Upper lobe of left lung (tissue), 6 donors: ENCODE data around the gene FBXO45. TPM values are rescaled to one million over a fixed set of nuclear protein-coding genes. Genes with fewer than 3 reads are reported as not detected.
"Not testable (repeated sequence)": the region's sequence is repeated elsewhere in the genome, so short reads cannot be mapped to it uniquely, and the experiment has no call there.

Source experiments
- ATAC-seq, 2 donors: fragments of 200-7000 bp; cut with Tn5 transposase; one replicate each; pipeline ENCODE4 v1.9.1; 2022; ENCODE audit warnings: mild to moderate bottlenecking in 2 of 2, moderate library complexity in 2 of 2; ENCODE audit not compliant: low FRiP score in 2 of 2
- DNase-seq, 2 donors: peaks; one replicate each; pipeline ENCODE4 v3.0.0-alpha.2; 2019 to 2020
- H3K27ac ChIP-seq, 4 donors: fragments of 200-600 bp; sonication (generic); one replicate each; pipeline ENCODE4 v1.5.1; 2016 to 2019
- H3K27me3 ChIP-seq, 4 donors: fragments of 200-600 bp; sonication (generic); one replicate each; pipeline ENCODE4 v1.5.1; 2017 to 2019
- H3K36me3 ChIP-seq, 4 donors: fragments of 200-600 bp; sonication (generic); one replicate each; pipeline ENCODE4 v1.5.1; 2016 to 2019
- H3K4me1 ChIP-seq, 4 donors: fragments of 200-600 bp; sonication (generic); one replicate each; pipeline ENCODE4 v1.5.1; 2018 to 2019
- H3K4me3 ChIP-seq, 4 donors: fragments of 200-600 bp; sonication (generic); one replicate each; pipeline ENCODE4 v1.5.1; 2017 to 2019; ENCODE audit warnings: mild to moderate bottlenecking in 2 of 4, moderate library complexity in 1 of 4
- H3K9me3 ChIP-seq, 4 donors: fragments of 200-600 bp; sonication (generic); one replicate each; pipeline ENCODE4 v1.5.1; 2018 to 2019
- EP300 ChIP-seq, 4 donors: sonication (generic); formaldehyde crosslinking; IDR thresholded peaks; one replicate each; pipeline ENCODE4 v1.5.1; 2017; ENCODE audit warnings: antibody characterized with exemption in 4 of 4, control low read depth in 2 of 4
- POLR2A ChIP-seq, 4 donors: fragments of 450-650 bp; IDR thresholded peaks; one replicate each; pipeline ENCODE4 v1.5.1; 2016 to 2017; ENCODE audit warnings: antibody characterized with exemption in 4 of 4, mild to moderate bottlenecking in 2 of 4
- POLR2AphosphoS5 ChIP-seq, 2 donors: sonication (generic); formaldehyde crosslinking; IDR thresholded peaks; one replicate each; pipeline ENCODE4 v1.5.1; 2017; ENCODE audit warnings: antibody characterized with exemption in 2 of 2
- WGBS, 2 donors: methylation state at CpG; one replicate each; pipeline ENCODE4 v1.1.5; 2017 to 2018; 5-methylcytosine and 5-hydroxymethylcytosine counted together
- small RNA-seq, 4 donors: library from RNA; depleted of rRNA; stranded (forward); fragments of <200 nt; gene quantifications; one replicate each; pipeline ENCODE3, GENCODE V24; 2016
- total RNA-seq, 6 donors: library from RNA; depleted of rRNA in 4 of 6; stranded (reverse); fragments of >200 nt in 4 of 6; gene quantifications; one replicate each; pipeline versions ENCODE4 v1.1.0 to v1.2.1, GENCODE V29; 2016 to 2021
- TF ChIP-seq, protein P1 (sequence below), 6 experiments: fragments of 450-650 bp in 4 of 6; fragments of 200-600 bp in 2 of 6; sonication (generic) in 2 of 6; IDR thresholded peaks; one replicate each; pipeline ENCODE4 v1.5.1; 2016 to 2019; ENCODE audit warnings: antibody characterized with exemption in 6 of 6
- donor health status: DM: no; HTN: no; CAD: no; lungs with moderate emphysema.
- donor health status: DM: no; HTN: yes; CAD: no; lungs with severe emphysema.

The FBXO45 gene
- total RNA-seq, 6 donors from 2014 or later: 2.2 to 9.6 (median 6.4) TPM

DNA sequence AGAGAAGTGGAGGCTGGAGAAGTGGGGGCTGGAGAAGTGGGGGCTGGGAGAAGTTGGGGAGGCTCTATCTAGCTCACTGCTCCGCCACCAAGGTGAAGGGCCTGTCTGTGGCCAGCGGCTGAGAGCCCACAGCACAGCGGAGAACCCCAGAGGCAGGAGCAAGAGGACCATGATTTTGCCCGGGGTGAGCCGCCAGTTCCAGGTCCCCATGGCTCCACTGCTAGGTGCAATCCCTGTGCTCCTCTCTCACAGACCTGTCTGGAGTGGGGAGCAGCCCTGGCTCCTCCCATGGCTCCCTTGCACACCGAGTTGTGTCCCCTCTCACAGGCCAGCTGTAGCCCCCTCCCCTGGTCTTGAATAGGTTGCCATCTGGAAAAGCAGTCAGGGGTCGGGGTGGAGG lies 66.4 kb downstream of the FBXO45 start:
- WGBS, 2 donors: 73 to 83% methylated on average over 3 to 7 of the region's 7 CpGs
- Histone ChIP-seq H3K9me3 (no peaks in the 10 kb centered on the region), H3K27ac (peak overlapping the region in 2 of 4 donors; percentile 18 to 92), H3K27me3 (no peaks in the 10 kb centered on the region), H3K4me1 (peaks cover 22 to 50% (median 39%) of the 10 kb centered on the region in 4 donors), H3K36me3 (no peaks in the 10 kb centered on the region), H3K4me3 (no peak overlapping the region)
- DNase-seq (no peak), ATAC-seq (no peak)
- TF ChIP-seq POLR2A (IDR thresholded peaks at IDR 0.05) (no peak), POLR2AphosphoS5 (IDR thresholded peaks at IDR 0.05) (no peak), EP300 (IDR thresholded peaks at IDR 0.05) (no peak)
- TF ChIP-seq, protein P1, sequence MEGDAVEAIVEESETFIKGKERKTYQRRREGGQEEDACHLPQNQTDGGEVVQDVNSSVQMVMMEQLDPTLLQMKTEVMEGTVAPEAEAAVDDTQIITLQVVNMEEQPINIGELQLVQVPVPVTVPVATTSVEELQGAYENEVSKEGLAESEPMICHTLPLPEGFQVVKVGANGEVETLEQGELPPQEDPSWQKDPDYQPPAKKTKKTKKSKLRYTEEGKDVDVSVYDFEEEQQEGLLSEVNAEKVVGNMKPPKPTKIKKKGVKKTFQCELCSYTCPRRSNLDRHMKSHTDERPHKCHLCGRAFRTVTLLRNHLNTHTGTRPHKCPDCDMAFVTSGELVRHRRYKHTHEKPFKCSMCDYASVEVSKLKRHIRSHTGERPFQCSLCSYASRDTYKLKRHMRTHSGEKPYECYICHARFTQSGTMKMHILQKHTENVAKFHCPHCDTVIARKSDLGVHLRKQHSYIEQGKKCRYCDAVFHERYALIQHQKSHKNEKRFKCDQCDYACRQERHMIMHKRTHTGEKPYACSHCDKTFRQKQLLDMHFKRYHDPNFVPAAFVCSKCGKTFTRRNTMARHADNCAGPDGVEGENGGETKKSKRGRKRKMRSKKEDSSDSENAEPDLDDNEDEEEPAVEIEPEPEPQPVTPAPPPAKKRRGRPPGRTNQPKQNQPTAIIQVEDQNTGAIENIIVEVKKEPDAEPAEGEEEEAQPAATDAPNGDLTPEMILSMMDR (IDR thresholded peaks at IDR 0.05): no peak

DNA sequence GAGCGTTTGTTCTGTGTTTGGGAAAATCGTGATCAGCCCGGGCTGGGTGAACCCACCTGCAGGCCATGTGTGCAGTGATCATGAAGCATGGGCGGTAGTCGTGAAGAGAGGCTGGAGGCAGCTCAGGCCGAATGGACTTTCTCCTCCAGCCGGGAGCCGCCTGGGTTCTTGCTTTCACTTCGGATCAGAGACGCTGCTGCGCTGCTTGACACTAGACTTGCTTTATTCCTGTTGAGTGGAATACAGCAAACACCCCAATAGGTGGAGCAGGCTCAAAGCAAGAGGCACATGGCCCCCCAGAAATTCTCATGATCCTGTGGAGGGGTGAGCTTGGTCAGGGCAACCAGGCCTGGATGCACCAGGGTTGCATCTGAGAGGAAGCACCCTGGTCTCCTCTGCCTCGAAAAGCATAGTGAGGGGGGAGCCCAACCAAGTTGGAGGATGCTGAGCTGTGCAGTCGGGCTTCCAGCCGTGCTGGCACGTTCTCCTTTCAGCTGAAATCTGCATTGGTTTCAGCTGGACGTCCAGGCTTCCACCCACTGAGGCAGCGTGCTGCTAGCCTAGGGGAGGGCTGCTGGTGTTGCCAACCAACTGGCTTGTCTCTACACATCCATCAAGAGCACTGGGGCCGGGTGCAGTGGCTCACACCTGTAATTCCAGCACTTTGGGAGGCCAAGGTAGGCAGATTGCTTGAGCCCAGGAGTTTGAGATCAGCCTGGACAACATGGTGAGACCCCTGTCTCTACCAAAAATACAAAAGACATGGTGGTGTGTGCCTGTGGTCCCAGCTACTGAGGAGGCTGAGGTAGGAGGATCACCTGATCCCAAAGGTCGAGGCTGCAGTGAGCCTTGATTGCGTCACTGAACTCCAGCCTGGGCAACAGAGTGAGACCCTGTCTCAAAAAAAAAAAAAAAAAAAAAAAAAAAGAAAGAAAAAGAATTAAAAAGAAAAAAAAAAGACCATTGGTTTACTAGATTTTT lies 68.2 kb downstream of the FBXO45 start:
- no peaks in the 10 kb centered on the region for H3K9me3 ChIP-seq
- H3K27me3 ChIP-seq: no peaks in the 10 kb centered on the region
- H3K4me3 ChIP-seq: no peak overlapping the region
- peak overlapping the region in 1 of 4 donors; percentile 49 for H3K27ac ChIP-seq
- TF ChIP-seq, protein P1 (IDR thresholded peaks at IDR 0.05): no peak
- TF ChIP-seq POLR2AphosphoS5 (IDR thresholded peaks at IDR 0.05) (no peak), EP300 (IDR thresholded peaks at IDR 0.05) (no peak), POLR2A (IDR thresholded peaks at IDR 0.05) (no peak)
- WGBS, 2 donors: 72 to 78% methylated on average over 9 to 18 of the region's 20 CpGs
- H3K36me3 ChIP-seq: no peaks in the 10 kb centered on the region
- peaks cover 23 to 52% (median 42%) of the 10 kb centered on the region in 4 donors for H3K4me1 ChIP-seq
- ATAC-seq: no peak
- DNase-seq: no peak

DNA sequence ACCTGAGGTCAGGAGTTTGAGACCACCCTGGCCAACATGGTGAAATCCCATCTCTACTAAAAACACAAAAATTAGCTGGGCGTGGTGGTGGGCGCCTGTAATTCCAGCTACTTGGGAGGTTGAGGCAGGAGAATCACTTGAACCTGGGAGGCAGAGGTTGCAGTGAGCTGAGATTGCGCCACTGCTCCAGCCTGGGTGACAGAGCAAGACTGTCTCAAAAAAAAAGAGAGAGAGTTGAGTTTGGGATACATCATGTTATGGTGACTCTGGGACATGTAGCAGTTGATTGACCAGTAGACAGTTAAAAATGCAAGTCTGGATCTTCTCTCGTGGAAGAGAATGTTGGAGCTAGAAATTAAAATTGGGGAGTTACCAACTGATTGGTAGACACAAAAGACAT lies 69.5 kb downstream of the FBXO45 start:
- peaks cover 20 to 53% (median 42%) of the 10 kb centered on the region in 4 donors for H3K4me1 ChIP-seq
- 84 to 96% methylated on average over 4 of the region's 4 CpGs for WGBS, 2 donors
- H3K4me3 ChIP-seq, H3K27ac ChIP-seq, ATAC-seq, H3K9me3 ChIP-seq, H3K36me3 ChIP-seq, DNase-seq, H3K27me3 ChIP-seq: not testable (repeated sequence)

Small RNA genes lying within 50 kb of the gene (small RNA-seq; reads per million reads assigned to genes)
- 0 reads per million in 4 donors for gene RPS29P3

Other genes with a start within 250 kb of the FBXO45 start
- gene TM4SF19, start 230.3 kb upstream of the FBXO45 start, total RNA-seq: 10 to 100 TPM in 1 of 6 donors, 1 to 10 TPM in 5; 1.0 to 23.1 (median 4.6) TPM
- 10 to 100 TPM in 5 of 6 donors, 1 to 10 TPM in 1; 8.7 to 45.5 (median 28.2) TPM for gene UBXN7, start 136.2 kb upstream of the FBXO45 start, total RNA-seq
- 10 to 100 TPM; 22.2 to 33.5 (median 26.6) TPM for gene RNF168, start 64.9 kb upstream of the FBXO45 start, total RNA-seq
- gene SMCO1, start 53.3 kb upstream of the FBXO45 start, total RNA-seq: not detected
- 10 to 100 TPM in 2 of 6 donors, 1 to 10 TPM in 3, under 1 TPM in 1; 1.00 to 31.4 (median 8.7) TPM for gene WDR53, start 106 bp upstream of the FBXO45 start, total RNA-seq
- gene NRROS, start 71.0 kb downstream of the FBXO45 start, total RNA-seq: 10 to 100 TPM in 5 of 6 donors, 1 to 10 TPM in 1; 6.5 to 23.2 (median 16.4) TPM
- gene CEP19, start 143.6 kb downstream of the FBXO45 start, total RNA-seq: 1 to 10 TPM; 1.2 to 9.0 (median 2.6) TPM
- 10 to 100 TPM in 5 of 6 donors, 1 to 10 TPM in 1; 9.4 to 19.5 (median 17.4) TPM for gene PIGX, start 143.7 kb downstream of the FBXO45 start, total RNA-seq
- 10 to 100 TPM; 24.7 to 82.2 (median 60.1) TPM for gene PAK2, start 171.2 kb downstream of the FBXO45 start, total RNA-seq